GM06990 (cell line): Measurements from ENCODE around the gene CD151.

Experiments
- DNase-seq: peaks from one replicate; pipeline ENCODE4 v3.0.0-alpha.2; 2011; ENCODE audit not compliant: insufficient read length; ENCODE audit errors: extremely low read depth
- H3K27me3 ChIP-seq: replicated peaks from 2 replicates; pipeline ENCODE4 v1.6.0; 2011; ENCODE audit warnings: low read length; ENCODE audit not compliant: control insufficient read depth, insufficient read depth
- H3K36me3 ChIP-seq: 2 replicates; pipeline ENCODE4 v1.5.1; 2011; ENCODE audit warnings: low read length; ENCODE audit not compliant: control insufficient read depth, insufficient read depth
- H3K4me3 ChIP-seq: replicated peaks from 2 replicates; pipeline ENCODE4 v1.5.1; 2011; ENCODE audit warnings: low read depth, mild to moderate bottlenecking, control low read depth, low read length
- CTCF ChIP-seq: IDR thresholded peaks from 2 replicates; pipeline ENCODE4 v1.5.1; 2011; ENCODE audit warnings: low read length, control low read depth, mild to moderate bottlenecking, inconsistent platforms; ENCODE audit not compliant: insufficient read depth, poor library complexity, severe bottlenecking

The CD151 gene

GRCh38 chr11:844693-845644 lies 12.2 kb downstream of the CD151 start:
- no peak overlapping the region for H3K4me3 ChIP-seq
- H3K27me3 ChIP-seq = no peaks in the 10 kb centered on the region
- no peak for DNase-seq
- TF ChIP-seq CTCF = no peak
- peaks cover 4% of the 10 kb centered on the region for H3K36me3 ChIP-seq

GRCh38 chr11:845872-846495 lies 13.2 kb downstream of the CD151 start:
- no peak for TF ChIP-seq CTCF
- DNase-seq = no peak
- H3K36me3 ChIP-seq = no peaks in the 10 kb centered on the region; the same call in 1 of the 2 replicates
- no peak overlapping the region for H3K4me3 ChIP-seq
- H3K27me3 ChIP-seq = no peaks in the 10 kb centered on the region

GRCh38 chr11:846496-847098 lies 13.8 kb downstream of the CD151 start:
- no peak overlapping the region for H3K4me3 ChIP-seq
- H3K27me3 ChIP-seq = no peaks in the 10 kb centered on the region; the same call in 1 of the 2 replicates
- no peak for TF ChIP-seq CTCF
- no peaks in the 10 kb centered on the region for H3K36me3 ChIP-seq
- DNase-seq = no peak

GRCh38 chr11:847876-848275 lies 15.1 kb downstream of the CD151 start:
- Histone ChIP-seq H3K36me3 (no peaks in the 10 kb centered on the region), H3K27me3 (no peaks in the 10 kb centered on the region; the same call in 1 of the 2 replicates), H3K4me3 (no peak overlapping the region)
- no peak for DNase-seq
- TF ChIP-seq CTCF = no peak

- H3K27me3 ChIP-seq = no peaks in the 10 kb centered on the region; the same call in 1 of the 2 replicates
- H3K36me3 ChIP-seq = no peaks in the 10 kb centered on the region
- peak; percentile 98 for TF ChIP-seq CTCF
- H3K4me3 ChIP-seq = no peak overlapping the region
- DNase-seq = no peak
These were observed 15.7 kb downstream of the CD151 start for GRCh38 chr11:848380-848931.
